22Rv1 (cell line): ENCODE measurements around the gene GTF3C5.

Experiments used
- ZFX ChIP-seq: fragments of 450-650 bp; IDR thresholded peaks from 2 replicates; pipeline ENCODE4 v1.6.1; 2017; ENCODE audit warnings: antibody characterized with exemption, borderline replicate concordance
- TF ChIP-seq, protein P1 (sequence below): fragments of 450-650 bp; IDR thresholded peaks from 2 replicates; pipeline ENCODE4 v1.5.1; 2017; ENCODE audit warnings: mild to moderate bottlenecking

DNA sequence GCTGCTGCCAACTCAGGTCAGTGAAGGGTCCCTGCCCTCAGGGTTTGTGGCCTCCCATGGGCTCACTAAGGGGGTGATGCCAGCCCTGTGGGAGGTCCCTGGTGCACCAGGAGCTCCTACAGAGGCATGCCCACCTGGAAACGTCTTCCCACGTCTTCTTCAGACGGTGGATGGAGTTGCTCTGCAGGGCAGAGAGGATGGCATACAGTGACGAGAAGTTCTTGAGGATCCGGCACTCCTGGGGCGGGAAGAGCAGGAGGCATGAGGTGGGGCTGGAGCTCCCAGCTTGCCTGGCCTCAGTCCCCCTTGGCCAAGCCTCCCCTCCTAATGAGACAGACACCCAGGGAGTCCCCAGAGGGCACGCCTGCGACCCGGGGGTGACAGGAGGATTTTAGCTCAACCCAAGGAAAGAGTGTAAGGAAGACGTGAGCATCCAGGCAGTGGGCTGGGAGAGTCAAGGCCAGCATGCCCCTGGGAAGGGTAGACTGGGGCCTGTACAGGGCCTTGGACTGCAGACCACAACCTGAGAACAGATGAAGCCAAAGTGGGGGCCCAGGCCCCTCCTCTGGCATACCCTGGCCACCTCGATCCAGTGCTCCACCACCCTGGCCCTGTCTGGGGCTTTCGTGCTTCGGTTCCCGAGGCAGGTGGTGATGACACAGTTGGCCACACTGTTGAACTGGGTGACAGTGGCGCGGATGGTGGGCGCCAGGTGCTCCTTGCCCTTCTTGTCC lies 75.9 kb downstream of the GTF3C5 start:
- TF ChIP-seq, protein P1, sequence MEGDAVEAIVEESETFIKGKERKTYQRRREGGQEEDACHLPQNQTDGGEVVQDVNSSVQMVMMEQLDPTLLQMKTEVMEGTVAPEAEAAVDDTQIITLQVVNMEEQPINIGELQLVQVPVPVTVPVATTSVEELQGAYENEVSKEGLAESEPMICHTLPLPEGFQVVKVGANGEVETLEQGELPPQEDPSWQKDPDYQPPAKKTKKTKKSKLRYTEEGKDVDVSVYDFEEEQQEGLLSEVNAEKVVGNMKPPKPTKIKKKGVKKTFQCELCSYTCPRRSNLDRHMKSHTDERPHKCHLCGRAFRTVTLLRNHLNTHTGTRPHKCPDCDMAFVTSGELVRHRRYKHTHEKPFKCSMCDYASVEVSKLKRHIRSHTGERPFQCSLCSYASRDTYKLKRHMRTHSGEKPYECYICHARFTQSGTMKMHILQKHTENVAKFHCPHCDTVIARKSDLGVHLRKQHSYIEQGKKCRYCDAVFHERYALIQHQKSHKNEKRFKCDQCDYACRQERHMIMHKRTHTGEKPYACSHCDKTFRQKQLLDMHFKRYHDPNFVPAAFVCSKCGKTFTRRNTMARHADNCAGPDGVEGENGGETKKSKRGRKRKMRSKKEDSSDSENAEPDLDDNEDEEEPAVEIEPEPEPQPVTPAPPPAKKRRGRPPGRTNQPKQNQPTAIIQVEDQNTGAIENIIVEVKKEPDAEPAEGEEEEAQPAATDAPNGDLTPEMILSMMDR: no peak
- no peak for TF ChIP-seq ZFX
